Measurements from ENCODE around the gene ST7. TPM values are rescaled to one million over a fixed set of nuclear protein-coding genes. Genes with fewer than 3 reads are reported as not detected.

ST7 gene
- total RNA-seq, 1 donor, result 31.5 TPM

DNA sequence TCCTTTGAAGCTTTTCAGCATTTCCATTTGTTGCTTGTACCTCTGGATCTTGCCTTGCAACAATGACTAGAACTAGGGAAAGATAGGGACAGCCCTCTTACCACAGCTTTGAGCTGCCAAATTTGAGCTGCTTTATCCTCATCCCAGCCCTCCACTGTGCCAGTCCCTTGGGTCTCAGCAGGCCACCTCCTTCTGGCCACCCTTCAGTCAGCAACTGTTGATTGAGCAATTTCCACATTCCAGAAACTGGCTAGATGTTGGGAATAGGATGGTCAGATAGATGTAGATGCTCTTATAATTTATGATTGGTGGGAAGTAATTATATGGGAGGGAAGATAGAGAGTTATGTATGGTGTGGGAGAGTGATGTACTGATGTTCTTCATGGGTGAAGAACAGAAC is 100.1 kb downstream of the ST7 start:
- no peak overlapping the region for H3K4me3 ChIP-seq (ENCODE audit: low read depth, low read length)
- DNase-seq (ENCODE audit: low read depth), result no peak
- TF ChIP-seq, protein P1, sequence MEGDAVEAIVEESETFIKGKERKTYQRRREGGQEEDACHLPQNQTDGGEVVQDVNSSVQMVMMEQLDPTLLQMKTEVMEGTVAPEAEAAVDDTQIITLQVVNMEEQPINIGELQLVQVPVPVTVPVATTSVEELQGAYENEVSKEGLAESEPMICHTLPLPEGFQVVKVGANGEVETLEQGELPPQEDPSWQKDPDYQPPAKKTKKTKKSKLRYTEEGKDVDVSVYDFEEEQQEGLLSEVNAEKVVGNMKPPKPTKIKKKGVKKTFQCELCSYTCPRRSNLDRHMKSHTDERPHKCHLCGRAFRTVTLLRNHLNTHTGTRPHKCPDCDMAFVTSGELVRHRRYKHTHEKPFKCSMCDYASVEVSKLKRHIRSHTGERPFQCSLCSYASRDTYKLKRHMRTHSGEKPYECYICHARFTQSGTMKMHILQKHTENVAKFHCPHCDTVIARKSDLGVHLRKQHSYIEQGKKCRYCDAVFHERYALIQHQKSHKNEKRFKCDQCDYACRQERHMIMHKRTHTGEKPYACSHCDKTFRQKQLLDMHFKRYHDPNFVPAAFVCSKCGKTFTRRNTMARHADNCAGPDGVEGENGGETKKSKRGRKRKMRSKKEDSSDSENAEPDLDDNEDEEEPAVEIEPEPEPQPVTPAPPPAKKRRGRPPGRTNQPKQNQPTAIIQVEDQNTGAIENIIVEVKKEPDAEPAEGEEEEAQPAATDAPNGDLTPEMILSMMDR (IDR thresholded peaks at IDR 0.05; ENCODE audit: insufficient read depth, low read depth, low read length), result no peak

GRCh38 chr7:117061751-117062150 is 108.5 kb downstream of the ST7 start:
- TF ChIP-seq, protein P1 (IDR thresholded peaks at IDR 0.05; ENCODE audit: insufficient read depth, low read depth, low read length), result no peak
- no peak overlapping the region for H3K4me3 ChIP-seq (ENCODE audit: low read depth, low read length)
- DNase-seq (ENCODE audit: low read depth), result no peak

- TF ChIP-seq, protein P1 (IDR thresholded peaks at IDR 0.05; ENCODE audit: insufficient read depth, low read depth, low read length), result no peak
- H3K4me3 ChIP-seq (ENCODE audit: low read depth, low read length), result no peak overlapping the region
- no peak for DNase-seq (ENCODE audit: low read depth)
These were observed 109.0 kb downstream of the ST7 start for GRCh38 chr7:117062300-117062699.

- DNase-seq (ENCODE audit: low read depth), result no peak
- no peak overlapping the region for H3K4me3 ChIP-seq (ENCODE audit: low read depth, low read length)
- TF ChIP-seq, protein P1 (IDR thresholded peaks at IDR 0.05; ENCODE audit: insufficient read depth, low read depth, low read length), result no peak
These were observed 111.4 kb downstream of the ST7 start for GRCh38 chr7:117064688-117065087.

DNA sequence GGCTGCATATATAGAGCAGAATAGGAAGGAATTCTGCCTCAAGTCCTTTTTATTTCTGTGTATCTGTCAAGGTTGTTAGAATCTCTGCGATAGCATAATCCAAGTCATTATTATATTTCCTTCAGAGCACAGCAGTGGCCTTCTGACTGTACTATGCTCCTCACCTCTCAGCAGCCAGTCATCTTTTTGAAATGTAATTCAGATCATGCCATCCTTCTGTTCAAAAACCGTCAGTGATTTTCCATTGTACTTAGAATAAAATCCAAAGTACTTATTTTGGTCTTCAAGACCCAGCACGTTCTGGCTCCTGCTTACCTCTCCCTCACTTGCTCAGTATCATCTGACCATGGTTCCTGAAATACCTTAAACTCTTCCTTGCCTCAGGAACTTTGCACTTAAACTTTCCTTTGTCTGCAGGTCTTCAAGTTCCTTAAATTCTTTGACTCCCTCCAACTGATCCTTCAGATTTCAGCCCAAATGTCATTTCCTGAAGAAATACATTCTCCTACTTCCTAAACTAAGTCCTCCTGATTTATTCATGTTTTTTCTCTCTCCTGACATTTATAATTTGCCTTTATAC is 112.4 kb downstream of the ST7 start:
- no peak for DNase-seq (ENCODE audit: low read depth)
- no peak overlapping the region for H3K4me3 ChIP-seq (ENCODE audit: low read depth, low read length)
- TF ChIP-seq, protein P1 (IDR thresholded peaks at IDR 0.05; ENCODE audit: insufficient read depth, low read depth, low read length), result no peak

DNA sequence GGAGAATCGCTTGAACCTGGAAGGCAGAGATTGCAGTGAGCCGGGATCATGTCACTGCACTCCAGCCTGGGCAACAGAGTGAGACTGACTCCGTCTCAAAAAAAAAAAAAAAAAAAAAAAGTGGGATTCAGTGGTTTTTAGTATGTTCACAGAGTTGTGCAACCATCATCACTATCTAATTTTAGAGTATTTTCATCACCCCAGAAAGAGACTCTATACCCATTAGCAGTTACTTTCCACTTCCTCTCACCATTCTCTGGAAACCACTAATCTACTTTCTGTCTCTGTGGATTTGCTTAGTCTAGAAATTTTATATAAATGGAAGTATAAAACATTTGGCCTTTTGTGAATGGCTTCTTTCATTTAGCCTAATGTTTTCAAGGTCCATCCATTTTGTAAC is 113.4 kb downstream of the ST7 start:
- no peak overlapping the region for H3K4me3 ChIP-seq (ENCODE audit: low read depth, low read length)
- TF ChIP-seq, protein P1 (IDR thresholded peaks at IDR 0.05; ENCODE audit: insufficient read depth, low read depth, low read length), result no peak
- peak; percentile 29 for DNase-seq (ENCODE audit: low read depth)

- TF ChIP-seq, protein P1 (IDR thresholded peaks at IDR 0.05; ENCODE audit: insufficient read depth, low read depth, low read length), result no peak
- no peak overlapping the region for H3K4me3 ChIP-seq (ENCODE audit: low read depth, low read length)
- DNase-seq (ENCODE audit: low read depth), result no peak
These were observed 114.0 kb downstream of the ST7 start for GRCh38 chr7:117067340-117067739.
